HG02970 (cell line): ENCODE measurements around the gene DLG2.
A peak's percentile ranks its signal among the peaks of the same experiment; 100 is the strongest.

Experiments
- ATAC-seq: cut with Tn5 transposase; IDR thresholded peaks from one replicate; pipeline ENCODE4 v1.9.1; 2021; ENCODE audit warnings: mild to moderate bottlenecking, moderate library complexity, moderate number of reproducible peaks; ENCODE audit not compliant: unreplicated experiment, low FRiP score

Gene DLG2

GRCh38 chr11:84722583-84723108 lies 904.5 kb downstream of the DLG2 start:
- no peak for ATAC-seq

GRCh38 chr11:84721561-84721961 lies 905.6 kb downstream of the DLG2 start:
- no peak for ATAC-seq

GRCh38 chr11:84720706-84721402 lies 906.3 kb downstream of the DLG2 start:
- no peak for ATAC-seq

GRCh38 chr11:84719935-84720577 lies 907.1 kb downstream of the DLG2 start:
- no peak for ATAC-seq

GRCh38 chr11:84714316-84714780 lies 912.8 kb downstream of the DLG2 start:
- peak; percentile 91 for ATAC-seq

GRCh38 chr11:84691830-84692229 lies 935.3 kb downstream of the DLG2 start:
- ATAC-seq: no peak

GRCh38 chr11:84687433-84687832 lies 939.7 kb downstream of the DLG2 start:
- no peak for ATAC-seq

GRCh38 chr11:84686716-84687115 lies 940.4 kb downstream of the DLG2 start:
- no peak for ATAC-seq

- no peak for ATAC-seq
These were observed 941.2 kb downstream of the DLG2 start for GRCh38 chr11:84685976-84686375.

GRCh38 chr11:84685149-84685548 lies 942.0 kb downstream of the DLG2 start:
- no peak for ATAC-seq

- ATAC-seq: no peak
These were observed 945.7 kb downstream of the DLG2 start for GRCh38 chr11:84681456-84681855.

- ATAC-seq: no peak
These were observed 951.6 kb downstream of the DLG2 start for GRCh38 chr11:84675396-84676025.

GRCh38 chr11:84673753-84674152 lies 953.4 kb downstream of the DLG2 start:
- ATAC-seq: no peak

- ATAC-seq: no peak
These were observed 955.7 kb downstream of the DLG2 start for GRCh38 chr11:84671325-84671999.

- no peak for ATAC-seq
These were observed 963.4 kb downstream of the DLG2 start for GRCh38 chr11:84663731-84664130.

GRCh38 chr11:84660257-84660977 lies 966.7 kb downstream of the DLG2 start:
- no peak for ATAC-seq

GRCh38 chr11:84655712-84656111 lies 971.4 kb downstream of the DLG2 start:
- ATAC-seq: no peak

GRCh38 chr11:84648471-84648870 lies 978.7 kb downstream of the DLG2 start:
- no peak for ATAC-seq

- no peak for ATAC-seq
These were observed 981.0 kb downstream of the DLG2 start for GRCh38 chr11:84645988-84646694.

GRCh38 chr11:84642500-84642899 lies 984.6 kb downstream of the DLG2 start:
- ATAC-seq: no peak
